ENCODE measurements around the gene MTO1.
"Not testable (repeated sequence)": the region's sequence is repeated elsewhere in the genome, so short reads cannot be mapped to it uniquely, and the experiment has no call there.

The MTO1 gene

GRCh38 chr6:73514746-73515110 lies 53.2 kb downstream of the MTO1 start:
- Histone ChIP-seq H3K9me3 (ENCODE audit: insufficient read depth, low read depth, low read length) (no peaks in the 10 kb centered on the region), H4K8ac (ENCODE audit: low read depth, low read length) (no peak overlapping the region), H4K91ac (ENCODE audit: low read depth, low read length) (no peak overlapping the region), H2AFZ (ENCODE audit: insufficient read depth, low read length, poor library complexity) (no peak overlapping the region), H2BK12ac (ENCODE audit: low read length) (no peak overlapping the region), H2BK5ac (ENCODE audit: low read depth, low read length, poor library complexity) (no peak overlapping the region), H4K12ac (ENCODE audit: low read depth, low read length) (no peak overlapping the region), H3K4ac (ENCODE audit: low read depth, low read length) (no peak overlapping the region), H2BK120ac (ENCODE audit: insufficient read depth, low read length, poor library complexity) (no peak overlapping the region), H3K79me2 (ENCODE audit: control insufficient read depth, insufficient read depth, low read length, poor library complexity) (no peaks in the 10 kb centered on the region), H3K79me1 (ENCODE audit: low read length) (no peaks in the 10 kb centered on the region), H3K27me3 (ENCODE audit: insufficient read depth, low read length) (no peaks in the 10 kb centered on the region), H3K14ac (ENCODE audit: low read length) (no peak overlapping the region), H3K4me1 (ENCODE audit: control insufficient read depth in 1 of 2, insufficient read depth in 2 of 2, low read length in 2 of 2) (no peaks in the 10 kb centered on the region), H3K4me2 (ENCODE audit: low read length) (no peak overlapping the region), H3K4me3 (ENCODE audit: low read depth, low read length) (no peak overlapping the region), H3K27ac (ENCODE audit: low read depth, low read length) (no peak overlapping the region), H3K9ac (ENCODE audit: low read length) (no peak overlapping the region), H3K36me3 (ENCODE audit: control insufficient read depth in 1 of 2, insufficient read depth in 2 of 2, low read length in 2 of 2) (peaks cover 12 to 31% of the 10 kb centered on the region in 2 experiments), H3K23ac (ENCODE audit: low read length) (no peak overlapping the region), H3K18ac (ENCODE audit: low read length) (no peak overlapping the region), H2AK5ac (ENCODE audit: low read length) (no peak overlapping the region)
- WGBS (ENCODE audit: extremely low coverage, insufficient coverage, insufficient read length), result no CpG with 5 or more reads among the region's 3 CpGs
- peak in 1 of 2 donors; percentile 32 for DNase-seq

DNA sequence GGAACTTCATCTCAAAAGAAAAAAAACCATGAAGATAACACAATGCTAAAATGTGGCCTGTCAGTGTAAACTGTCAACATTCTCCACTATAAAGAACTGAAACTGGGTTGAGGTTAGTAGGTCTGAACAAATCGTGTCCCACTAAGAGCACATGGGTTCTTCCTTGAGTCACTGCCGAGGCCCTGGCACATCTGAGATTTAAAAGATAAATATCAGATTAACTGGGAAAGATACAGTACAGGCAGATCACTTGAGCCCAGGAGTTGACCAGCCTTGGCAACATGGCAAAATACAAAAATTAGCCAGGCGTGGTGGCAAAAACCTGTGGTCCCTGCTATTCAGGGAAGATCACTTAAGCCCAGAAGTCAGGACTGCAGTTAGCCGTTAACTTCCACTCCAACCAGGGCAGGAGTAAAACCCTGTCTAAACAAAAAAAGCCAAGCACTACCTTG lies 53.7 kb downstream of the MTO1 start:
- Histone ChIP-seq H3K9ac (ENCODE audit: low read length) (no peak overlapping the region), H3K79me2 (ENCODE audit: control insufficient read depth, insufficient read depth, low read length, poor library complexity) (peaks cover 4% of the 10 kb centered on the region), H2BK5ac (ENCODE audit: low read depth, low read length, poor library complexity) (no peak overlapping the region), H3K23ac (ENCODE audit: low read length) (no peak overlapping the region), H2AK5ac (ENCODE audit: low read length) (no peak overlapping the region), H3K36me3 (ENCODE audit: control insufficient read depth in 1 of 2, insufficient read depth in 2 of 2, low read length in 2 of 2) (peaks cover 15 to 36% of the 10 kb centered on the region in 2 experiments), H3K27ac (ENCODE audit: low read depth, low read length) (no peak overlapping the region), H3K4me3 (ENCODE audit: low read depth, low read length) (no peak overlapping the region), H2BK12ac (ENCODE audit: low read length) (no peak overlapping the region), H4K8ac (ENCODE audit: low read depth, low read length) (no peak overlapping the region), H3K27me3 (ENCODE audit: insufficient read depth, low read length) (no peaks in the 10 kb centered on the region), H3K9me3 (ENCODE audit: insufficient read depth, low read depth, low read length) (no peaks in the 10 kb centered on the region), H4K91ac (ENCODE audit: low read depth, low read length) (no peak overlapping the region), H2AFZ (ENCODE audit: insufficient read depth, low read length, poor library complexity) (no peak overlapping the region), H3K79me1 (ENCODE audit: low read length) (peaks cover 3% of the 10 kb centered on the region), H2BK120ac (ENCODE audit: insufficient read depth, low read length, poor library complexity) (no peak overlapping the region), H3K4ac (ENCODE audit: low read depth, low read length) (no peak overlapping the region), H3K14ac (ENCODE audit: low read length) (no peak overlapping the region), H3K4me2 (ENCODE audit: low read length) (no peak overlapping the region), H3K18ac (ENCODE audit: low read length) (no peak overlapping the region), H4K12ac (ENCODE audit: low read depth, low read length) (peak overlapping the region; percentile 61), H3K4me1 (ENCODE audit: control insufficient read depth in 1 of 2, insufficient read depth in 2 of 2, low read length in 2 of 2) (no peaks in the 10 kb centered on the region)
- no CpG with 5 or more reads among the region's 4 CpGs for WGBS (ENCODE audit: extremely low coverage, insufficient coverage, insufficient read length)
- peak in 1 of 2 donors; percentile 49 for DNase-seq

DNA sequence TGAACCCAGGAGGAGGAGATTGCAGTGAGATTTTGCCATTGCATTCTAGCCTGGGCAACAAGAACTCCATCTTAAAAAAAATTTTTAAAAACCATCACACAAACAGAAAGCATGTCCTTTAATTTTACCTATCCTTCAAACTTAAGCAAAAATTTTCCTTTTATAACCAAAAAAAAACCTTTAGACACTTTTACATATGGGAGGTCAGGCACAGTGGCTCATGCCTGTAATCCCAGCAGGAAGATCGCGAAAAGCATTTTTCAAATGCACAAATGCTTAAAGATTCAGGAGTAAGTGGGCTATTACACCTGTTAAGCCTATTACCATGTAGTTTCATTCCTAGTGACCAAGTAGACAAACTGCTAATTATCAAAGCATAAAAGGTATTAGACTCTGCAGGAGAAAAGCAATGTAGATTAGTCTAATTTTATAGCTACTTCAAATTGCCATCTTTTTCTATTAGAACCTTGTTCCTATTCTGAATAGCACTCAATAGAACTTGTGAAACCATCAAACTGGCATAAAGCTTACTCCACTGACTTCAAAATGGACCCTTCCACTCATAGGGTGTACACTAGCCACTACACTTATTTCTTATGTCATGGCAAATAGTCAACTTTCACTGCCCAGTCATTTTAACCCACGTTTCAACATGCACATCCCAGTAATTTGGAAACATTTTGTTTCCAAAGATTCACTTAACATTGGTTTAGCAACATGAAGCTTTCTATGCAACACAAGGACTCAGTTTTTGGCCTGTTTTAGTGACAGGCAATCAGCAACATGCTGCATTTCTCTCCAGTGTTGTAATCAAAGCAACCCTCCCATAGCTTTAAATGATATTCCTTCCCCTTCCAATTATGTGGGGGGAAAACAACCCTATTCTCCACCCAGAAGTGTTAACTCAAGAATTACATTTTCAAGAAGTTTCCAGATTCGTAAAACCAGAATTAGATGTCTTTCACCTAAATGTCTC lies 55.3 kb downstream of the MTO1 start:
- Histone ChIP-seq H3K9me3 (ENCODE audit: insufficient read depth, low read depth, low read length) (no peaks in the 10 kb centered on the region), H2AK5ac (ENCODE audit: low read length) (no peak overlapping the region), H2BK120ac (ENCODE audit: insufficient read depth, low read length, poor library complexity) (no peak overlapping the region), H4K91ac (ENCODE audit: low read depth, low read length) (no peak overlapping the region), H3K23ac (ENCODE audit: low read length) (no peak overlapping the region), H3K79me2 (ENCODE audit: control insufficient read depth, insufficient read depth, low read length, poor library complexity) (peaks cover 14% of the 10 kb centered on the region), H3K18ac (ENCODE audit: low read length) (no peak overlapping the region), H2AFZ (ENCODE audit: insufficient read depth, low read length, poor library complexity) (no peak overlapping the region), H3K27me3 (ENCODE audit: insufficient read depth, low read length) (no peaks in the 10 kb centered on the region), H3K4me1 (ENCODE audit: control insufficient read depth in 1 of 2, insufficient read depth in 2 of 2, low read length in 2 of 2) (no peaks in the 10 kb centered on the region), H4K8ac (ENCODE audit: low read depth, low read length) (no peak overlapping the region), H3K14ac (ENCODE audit: low read length) (no peak overlapping the region), H3K9ac (ENCODE audit: low read length) (no peak overlapping the region), H3K36me3 (ENCODE audit: control insufficient read depth in 1 of 2, insufficient read depth in 2 of 2, low read length in 2 of 2) (peaks cover 19 to 36% of the 10 kb centered on the region in 2 experiments), H3K79me1 (ENCODE audit: low read length) (peaks cover 14% of the 10 kb centered on the region), H3K4me3 (ENCODE audit: low read depth, low read length) (no peak overlapping the region), H4K12ac (ENCODE audit: low read depth, low read length) (no peak overlapping the region), H2BK12ac (ENCODE audit: low read length) (no peak overlapping the region), H3K4ac (ENCODE audit: low read depth, low read length) (no peak overlapping the region), H3K27ac (ENCODE audit: low read depth, low read length) (peak overlapping the region; percentile 33), H2BK5ac (ENCODE audit: low read depth, low read length, poor library complexity) (no peak overlapping the region), H3K4me2 (ENCODE audit: low read length) (peak overlapping the region; percentile 23)
- no CpG with 5 or more reads among the region's 4 CpGs for WGBS (ENCODE audit: extremely low coverage, insufficient coverage, insufficient read length)
- DNase-seq, result peak in 1 of 2 donors; percentile 55

- peak overlapping the region; percentile 57 for H3K4me3 ChIP-seq (ENCODE audit: low read depth, low read length)
- not testable (repeated sequence) for DNase-seq; H2AFZ ChIP-seq (ENCODE audit: insufficient read depth, low read length, poor library complexity); H3K18ac ChIP-seq (ENCODE audit: low read length); H3K27me3 ChIP-seq (ENCODE audit: insufficient read depth, low read length); H3K4ac ChIP-seq (ENCODE audit: low read depth, low read length); H2BK120ac ChIP-seq (ENCODE audit: insufficient read depth, low read length, poor library complexity); H4K91ac ChIP-seq (ENCODE audit: low read depth, low read length); H3K14ac ChIP-seq (ENCODE audit: low read length); H2BK5ac ChIP-seq (ENCODE audit: low read depth, low read length, poor library complexity); H3K9me3 ChIP-seq (ENCODE audit: insufficient read depth, low read depth, low read length); H3K4me1 ChIP-seq (ENCODE audit: control insufficient read depth in 1 of 2, insufficient read depth in 2 of 2, low read length in 2 of 2); H4K8ac ChIP-seq (ENCODE audit: low read depth, low read length); H3K27ac ChIP-seq (ENCODE audit: low read depth, low read length); H4K12ac ChIP-seq (ENCODE audit: low read depth, low read length); H2AK5ac ChIP-seq (ENCODE audit: low read length); H2BK12ac ChIP-seq (ENCODE audit: low read length); H3K23ac ChIP-seq (ENCODE audit: low read length)
- no CpG with 5 or more reads among the region's 19 CpGs for WGBS (ENCODE audit: extremely low coverage, insufficient coverage, insufficient read length)
- H3K79me2 ChIP-seq (ENCODE audit: control insufficient read depth, insufficient read depth, low read length, poor library complexity), result peaks cover 14% of the 10 kb centered on the region
- peak overlapping the region; percentile 50 for H3K4me2 ChIP-seq (ENCODE audit: low read length)
- peak overlapping the region; percentile 51 for H3K9ac ChIP-seq (ENCODE audit: low read length)
- peaks cover 19 to 36% of the 10 kb centered on the region in 2 experiments for H3K36me3 ChIP-seq (ENCODE audit: control insufficient read depth in 1 of 2, insufficient read depth in 2 of 2, low read length in 2 of 2)
- H3K79me1 ChIP-seq (ENCODE audit: low read length), result peaks cover 14% of the 10 kb centered on the region
Observed at GRCh38 chr6:73518100-73518981, 56.8 kb downstream of the MTO1 start.
